HG02970 (cell line): ENCODE data around the gene SRRM3.
"Not testable (repeated sequence)": the region's sequence is repeated elsewhere in the genome, so short reads cannot be mapped to it uniquely, and the experiment has no call there.

Experiments used
- ATAC-seq: cut with Tn5 transposase; IDR thresholded peaks from one replicate; pipeline ENCODE4 v1.9.1; 2021; ENCODE audit warnings: mild to moderate bottlenecking, moderate library complexity, moderate number of reproducible peaks; ENCODE audit not compliant: unreplicated experiment, low FRiP score

Gene SRRM3

GRCh38 chr7:76261329-76261728, 59.6 kb downstream of the SRRM3 start:
- no peak for ATAC-seq

DNA sequence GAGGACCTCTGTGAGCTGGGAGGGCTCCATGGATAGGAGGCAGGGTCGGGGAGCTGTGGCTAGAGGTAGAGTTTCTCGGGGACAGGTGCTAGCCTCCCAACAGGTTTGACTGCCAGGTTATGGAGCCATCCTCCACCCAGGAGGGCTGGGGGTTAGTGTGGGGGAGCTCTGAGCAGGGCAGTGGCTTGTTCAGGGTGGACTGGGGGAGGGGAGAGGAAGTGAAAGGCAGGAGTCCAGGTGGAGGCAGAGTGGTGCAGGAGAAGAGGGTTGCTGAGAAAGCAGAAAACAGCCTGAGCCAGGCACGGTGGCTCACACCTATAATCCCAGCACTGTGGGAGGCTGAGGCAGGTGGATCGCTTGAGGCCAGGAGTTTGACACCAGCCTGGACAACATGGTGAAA, 60.2 kb downstream of the SRRM3 start:
- no peak for ATAC-seq

DNA sequence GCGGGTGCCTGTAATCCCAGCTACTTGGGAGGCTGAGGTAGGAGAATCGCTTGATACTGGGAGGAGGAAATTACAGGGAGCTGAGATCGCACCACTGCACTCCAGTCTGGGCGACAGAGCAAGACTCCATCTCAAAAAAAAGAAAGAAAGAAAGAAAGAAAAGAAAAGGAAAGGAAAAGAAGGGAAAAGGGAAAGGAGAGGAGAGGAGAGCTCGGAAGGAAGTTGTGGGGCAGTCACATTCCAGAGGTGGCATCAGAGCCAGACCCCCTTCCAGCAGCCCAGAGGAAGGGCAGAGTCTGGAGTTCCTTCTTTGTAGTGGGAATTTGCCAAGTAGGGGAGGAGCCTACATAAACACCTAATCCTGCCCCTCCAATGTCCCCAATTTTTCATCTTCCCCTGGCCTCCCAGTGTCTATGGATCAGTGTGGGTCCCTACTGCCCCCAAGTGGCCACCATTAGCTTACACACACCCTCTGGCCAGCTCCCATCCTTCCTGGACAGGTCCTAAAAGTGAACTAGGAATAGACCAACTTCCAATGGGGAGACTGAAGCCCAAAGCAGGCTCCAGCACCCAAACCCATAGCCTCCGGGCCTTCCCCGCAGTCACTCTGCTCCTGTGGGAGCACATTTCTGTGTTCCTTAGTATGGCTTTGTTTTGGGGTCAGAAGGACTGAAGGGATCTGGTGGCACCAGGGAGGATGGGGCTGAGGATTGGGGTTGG, 61.1 kb downstream of the SRRM3 start:
- no peak for ATAC-seq

GRCh38 chr7:76265299-76265698, 63.6 kb downstream of the SRRM3 start:
- no peak for ATAC-seq

DNA sequence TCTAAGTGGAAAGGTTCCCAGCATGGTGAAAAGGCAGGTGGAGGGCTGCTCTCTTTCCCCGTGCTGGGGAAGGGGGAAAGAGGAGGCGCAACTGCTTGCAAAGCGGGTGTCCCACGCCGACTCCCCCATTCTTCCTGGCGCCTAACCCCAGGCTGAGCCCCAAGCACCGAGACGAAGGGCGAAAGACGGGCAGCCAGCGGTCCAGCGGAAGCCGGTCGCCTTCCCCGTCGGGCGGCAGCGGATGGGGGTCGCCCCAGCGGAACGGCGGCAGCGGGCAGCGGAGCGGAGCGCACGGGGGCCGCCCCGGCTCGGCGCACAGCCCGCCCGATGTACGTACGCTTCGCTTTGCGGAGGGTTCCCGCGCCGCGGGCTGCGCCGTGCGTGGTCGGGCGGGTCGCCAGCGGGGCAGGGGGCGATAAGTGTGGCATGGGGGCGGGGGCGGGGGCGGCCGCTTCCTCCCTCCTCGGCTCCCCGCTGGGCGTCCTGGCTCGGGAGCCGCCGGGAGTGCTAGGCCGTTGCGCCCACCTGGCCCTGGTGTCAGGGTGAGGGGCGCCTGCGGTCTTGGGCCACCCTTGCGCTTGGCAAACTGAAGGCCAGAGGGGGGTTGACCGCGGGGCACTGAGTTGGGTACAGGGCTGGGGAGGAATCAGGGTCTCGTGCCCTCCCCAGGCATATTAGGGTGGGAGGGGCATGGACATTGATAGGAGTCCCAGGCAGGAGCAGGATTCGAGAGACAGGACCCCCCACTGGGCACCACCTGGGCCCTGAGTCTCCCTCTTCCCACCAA, 65.6 kb downstream of the SRRM3 start:
- no peak for ATAC-seq

DNA sequence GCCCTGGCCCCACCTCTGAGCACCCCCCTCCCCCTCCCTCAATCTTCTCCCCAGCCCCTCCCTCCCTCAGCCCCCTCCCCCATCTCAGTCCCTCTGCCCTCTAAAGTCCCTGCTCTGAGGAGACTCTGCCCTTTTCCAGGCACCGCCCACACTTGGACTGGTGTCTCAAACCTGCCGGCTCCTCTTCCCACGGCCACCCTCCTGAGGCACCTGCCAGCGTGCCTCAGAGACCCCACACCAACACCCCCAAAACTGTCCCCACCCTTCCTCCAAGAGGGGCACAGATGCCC, 66.1 kb downstream of the SRRM3 start:
- no peak for ATAC-seq

DNA sequence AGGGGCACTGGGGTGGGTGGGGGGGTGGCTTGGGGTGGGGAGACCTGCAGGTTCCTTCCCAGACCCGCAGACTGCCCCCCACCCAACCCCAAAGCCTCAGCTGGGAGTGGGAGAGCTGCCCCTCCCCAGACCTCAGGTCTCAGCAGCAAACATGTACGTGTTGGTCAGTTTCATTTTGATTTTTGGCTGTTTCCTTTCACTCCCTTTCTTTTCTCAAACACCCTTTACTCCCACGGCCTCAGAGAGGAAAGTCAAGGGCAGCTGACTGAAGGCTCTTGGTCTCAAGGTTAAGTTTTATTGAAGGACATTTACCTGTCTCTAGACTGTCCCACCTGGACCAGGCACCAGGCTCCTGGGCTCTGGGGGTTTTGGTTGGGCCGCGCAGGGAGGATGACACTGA, 66.7 kb downstream of the SRRM3 start:
- ATAC-seq = no peak

- no peak for ATAC-seq
Observed at GRCh38 chr7:76269895-76270294, 68.2 kb downstream of the SRRM3 start.

DNA sequence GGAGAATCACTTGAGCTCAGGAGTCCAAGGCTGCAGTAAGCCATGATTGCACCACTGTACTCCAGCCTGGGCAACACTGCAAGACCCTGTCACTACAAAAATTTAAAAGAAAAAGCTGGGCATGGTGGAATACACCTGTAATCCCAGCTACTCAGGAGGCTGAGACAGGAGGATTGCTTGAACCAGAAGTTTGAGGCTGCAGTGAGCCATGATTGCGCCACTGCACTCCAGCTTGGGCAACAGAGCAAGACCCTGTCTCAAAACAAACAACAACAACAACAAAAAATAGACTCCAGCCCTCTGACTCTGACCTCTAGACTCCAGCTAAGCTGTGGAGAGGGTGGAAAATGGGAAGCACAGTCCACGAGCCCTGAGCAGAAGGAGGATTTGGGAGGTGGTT, 69.7 kb downstream of the SRRM3 start:
- ATAC-seq = not testable (repeated sequence)

GRCh38 chr7:76272142-76272541, 70.4 kb downstream of the SRRM3 start:
- no peak for ATAC-seq

GRCh38 chr7:76272851-76273497, 71.3 kb downstream of the SRRM3 start:
- ATAC-seq = no peak

DNA sequence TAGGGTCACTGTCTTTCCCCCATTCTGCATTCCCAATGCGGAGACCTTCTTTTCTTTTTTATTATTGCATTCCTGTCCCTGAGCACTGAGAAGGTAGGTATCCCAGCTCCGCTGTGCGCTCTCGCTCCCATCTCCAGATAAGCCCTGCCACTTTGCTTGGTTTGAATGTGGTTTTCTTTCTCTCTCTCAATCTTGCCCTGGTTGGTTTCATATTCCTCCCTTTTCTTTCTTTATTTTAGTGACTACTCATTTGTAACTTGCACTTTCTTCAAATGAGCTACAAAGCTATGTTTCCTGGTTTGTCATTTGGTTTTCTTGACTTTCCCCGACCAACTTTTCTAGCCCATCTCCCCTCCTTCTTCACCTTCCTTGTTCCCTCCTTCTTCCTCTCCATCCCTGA, 71.8 kb downstream of the SRRM3 start:
- ATAC-seq = no peak

DNA sequence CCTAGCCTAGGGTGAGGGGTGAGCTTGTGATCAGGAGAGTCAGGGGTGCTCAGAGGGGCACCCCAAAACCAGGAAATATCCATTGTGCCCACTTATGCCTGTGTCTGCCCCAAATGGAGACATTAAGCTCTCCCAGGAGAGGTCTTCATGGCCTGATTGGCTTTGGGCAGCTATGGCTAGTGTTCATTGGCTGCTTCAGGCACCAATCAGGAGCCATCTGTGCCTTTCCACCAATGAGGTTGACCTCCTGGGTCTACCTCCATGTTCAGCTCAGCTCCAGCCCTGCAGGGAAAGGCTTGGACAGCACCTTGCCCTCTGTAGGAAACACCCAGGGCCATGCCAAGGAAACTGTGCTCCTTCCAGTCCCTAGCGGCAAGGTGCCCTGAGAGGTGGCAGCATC, 76.8 kb downstream of the SRRM3 start:
- no peak for ATAC-seq

- ATAC-seq = no peak
Observed at GRCh38 chr7:76280408-76280807, 78.7 kb downstream of the SRRM3 start.

GRCh38 chr7:76281006-76281705, 79.5 kb downstream of the SRRM3 start:
- no peak for ATAC-seq

- ATAC-seq = no peak
Observed at GRCh38 chr7:76281706-76282343, 80.1 kb downstream of the SRRM3 start.

GRCh38 chr7:76282344-76283253, 80.9 kb downstream of the SRRM3 start:
- ATAC-seq = no peak

- ATAC-seq = no peak
Observed at GRCh38 chr7:76283254-76284159, 81.8 kb downstream of the SRRM3 start.
